T-cell (primary cell): ENCODE results near the gene LYPD1. TPM values are rescaled to one million over a fixed set of nuclear protein-coding genes. Genes with fewer than 3 reads are reported as not detected.
A peak's percentile ranks its signal among the peaks of the same experiment; 100 is the strongest.

Experiments
- ATAC-seq, 4 experiments: fragments of 200-7000 bp in 3 of 4; fragments of 150-1000 bp in 1 of 4; cut with Tn5 transposase; replicated peaks in 1 of 4; 1 replicate in 3 of 4; 2 replicates in 1 of 4; pipeline ENCODE4 v1.10.0; 2021; ENCODE audit warnings: moderate library complexity in 3 of 4, mild to moderate bottlenecking in 2 of 4, moderate number of reproducible peaks in 1 of 4
- CTCF ChIA-PET, 2 donors: fragments of 300-600 bp; sonication (Branson Sonifier 250); formaldehyde crosslinking; loops; one replicate each; lab custom pipeline; 2022; ENCODE audit warnings: antibody characterized with exemption in 2 of 2; lab: Charles Lee
- POLR2A ChIA-PET, 2 donors: fragments of 300-600 bp; sonication (Branson Sonifier 250); formaldehyde crosslinking; loops; one replicate each; lab custom pipeline; 2022; ENCODE audit warnings: antibody characterized with exemption in 2 of 2; lab: Charles Lee
- DNase-seq, 35 experiments: peaks; one replicate each; pipeline versions ENCODE4 v3.0.0 to v3.0.0-alpha.2; 2013 to 2023
- H3K27ac ChIP-seq: one replicate; pipeline ENCODE4 v1.5.1; 2013; ENCODE audit warnings: low read length
- H3K27me3 ChIP-seq, 2 experiments: replicated peaks in 1 of 2; 1 replicate in 1 of 2; 2 replicates in 1 of 2; pipeline versions ENCODE4 v1.6.1 to v1.7.0; 2013; ENCODE audit warnings: low read length in 1 of 2, mixed read lengths in 1 of 2; ENCODE audit not compliant: control insufficient read depth in 2 of 2, insufficient read depth in 2 of 2; ENCODE audit errors: extremely low read depth in 1 of 2
- H3K36me3 ChIP-seq, 2 donors: 1 replicate in 1 of 2; 2 replicates in 1 of 2; pipeline versions ENCODE4 v1.6.1 to v1.7.0; 2013; ENCODE audit warnings: low read length in 1 of 2; ENCODE audit not compliant: control insufficient read depth in 2 of 2, insufficient read depth in 1 of 2; ENCODE audit errors: extremely low read depth in 1 of 2
- H3K4me1 ChIP-seq, 2 experiments: 1 replicate in 1 of 2; 2 replicates in 1 of 2; pipeline versions ENCODE4 v1.6.1 to v1.7.0; 2013; ENCODE audit warnings: low read length in 2 of 2, mixed read lengths in 1 of 2; ENCODE audit not compliant: insufficient read depth in 2 of 2, control insufficient read depth in 1 of 2; ENCODE audit errors: extremely low read depth in 1 of 2
- H3K4me3 ChIP-seq, 2 donors: 1 replicate in 1 of 2; 2 replicates in 1 of 2; pipeline versions ENCODE4 v1.5.1 to v1.7.0; 2013; ENCODE audit warnings: mild to moderate bottlenecking in 2 of 2, low read length in 1 of 2, moderate library complexity in 1 of 2; ENCODE audit not compliant: control insufficient read depth in 1 of 2; ENCODE audit errors: extremely low read depth in 1 of 2
- H3K9me3 ChIP-seq: 2 replicates; pipeline ENCODE4 v1.7.0; 2013
- H3K27ac Mint-ChIP-seq, 2 donors: one replicate each; pipeline ENCODE4 v1.8.0; 2020 to 2021; ENCODE audit warnings: mild to moderate bottlenecking in 2 of 2, mixed read lengths in 2 of 2
- H3K27me3 Mint-ChIP-seq, 2 donors: one replicate each; pipeline ENCODE4 v1.8.0; 2021 to 2022; ENCODE audit warnings: mixed read lengths in 2 of 2
- H3K36me3 Mint-ChIP-seq: one replicate; pipeline ENCODE4 v1.8.0; 2021; ENCODE audit warnings: mixed read lengths
- H3K4me1 Mint-ChIP-seq, 3 donors: one replicate each; pipeline ENCODE4 v1.8.0; 2020 to 2022; ENCODE audit warnings: mixed read lengths in 3 of 3, mild to moderate bottlenecking in 1 of 3
- H3K4me3 Mint-ChIP-seq, 3 donors: one replicate each; pipeline ENCODE4 v1.8.0; 2020 to 2022; ENCODE audit warnings: mild to moderate bottlenecking in 3 of 3, mixed read lengths in 3 of 3, moderate library complexity in 3 of 3
- H3K9me3 Mint-ChIP-seq, 3 donors: one replicate each; pipeline ENCODE4 v1.8.0; 2020 to 2022; ENCODE audit warnings: mixed read lengths in 3 of 3
- WGBS: methylation state at CpG from one replicate; pipeline ENCODE4 v1.1.5; 2013; ENCODE audit warnings: missing lambda C conversion rate; ENCODE audit not compliant: insufficient coverage; 5-methylcytosine and 5-hydroxymethylcytosine counted together
- total RNA-seq, 35 experiments: library from RNA in 6 of 35; stranded (reverse) in 6 of 35; fragments of 120-200 nt in 1 of 35; gene quantifications; one replicate each; pipeline versions ENCODE4 v1.2.1 to v1.2.4 and lab custom pipeline; 2013 to 2026

Gene LYPD1
- total RNA-seq, 5 donors from 2014 or later (not counting 1 experiment from before 2014, with no cell fraction given) = 0.15 TPM; not detected in 4

- ATAC-seq (no peak), DNase-seq (no peak)
- Histone ChIP-seq H3K27me3 (no peaks in the 10 kb centered on the region), H3K36me3 (no peaks in the 10 kb centered on the region), H3K9me3 (no peaks in the 10 kb centered on the region), H3K27ac (no peak overlapping the region), H3K4me3 (no peak overlapping the region), H3K4me1 (no peaks in the 10 kb centered on the region)
- WGBS = no CpG with 5 or more reads among the region's 3 CpGs
- POLR2A ChIA-PET = no interaction called here
- H3K36me3 Mint-ChIP-seq = no peaks in the 10 kb centered on the region
- peaks cover 0 to 12% (median 0%) of the 10 kb centered on the region in 3 donors for H3K9me3 Mint-ChIP-seq
- H3K27ac Mint-ChIP-seq = no peak overlapping the region
- H3K27me3 Mint-ChIP-seq = peaks cover 0 to 6% of the 10 kb centered on the region in 2 donors
- H3K4me1 Mint-ChIP-seq = no peaks in the 10 kb centered on the region
- CTCF ChIA-PET = no interaction called here
- no peak overlapping the region for H3K4me3 Mint-ChIP-seq
Measured at GRCh38 chr2:132627536-132627935, 42.5 kb downstream of the LYPD1 start.

DNA sequence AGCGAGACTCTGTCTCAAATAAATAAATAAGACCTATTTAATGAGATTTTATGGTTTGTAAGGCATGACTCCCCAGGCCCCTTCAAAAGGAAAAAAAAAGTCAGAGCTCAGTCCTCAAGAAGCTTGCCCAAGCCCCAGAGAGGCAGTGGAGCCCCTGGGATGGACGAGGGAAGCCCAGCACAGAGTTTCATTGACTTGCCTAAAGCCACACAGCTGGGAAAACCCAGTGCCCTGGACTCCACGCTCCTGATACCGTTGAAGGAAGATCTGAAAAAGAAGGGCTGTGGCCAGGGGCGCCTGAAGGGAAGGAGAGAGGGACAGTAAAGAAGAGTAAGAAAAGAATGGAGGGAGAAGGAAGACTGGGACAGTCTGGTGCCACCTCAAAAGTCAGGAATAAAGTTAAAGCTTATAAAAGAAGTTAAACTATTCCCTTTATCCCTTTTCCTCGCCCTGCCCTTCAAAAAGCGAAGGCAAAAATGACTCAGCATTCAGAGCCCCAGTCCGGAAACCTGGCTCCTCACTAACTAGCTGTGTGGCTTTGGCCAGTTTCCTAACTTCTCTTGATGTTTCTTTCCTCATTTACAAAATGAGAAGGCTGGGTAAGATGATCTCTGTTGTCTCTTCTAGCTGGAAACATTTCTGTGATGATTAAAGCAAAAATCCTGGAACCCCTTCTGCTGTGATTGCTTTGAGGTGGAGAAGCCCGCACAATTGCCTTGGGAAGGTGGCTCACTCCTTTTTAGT, 46.7 kb downstream of the LYPD1 start:
- peaks cover 0 to 3% (median 0%) of the 10 kb centered on the region in 3 donors for H3K9me3 Mint-ChIP-seq
- 47% methylated on average over 4 of the region's 9 CpGs for WGBS
- H3K27ac ChIP-seq = no peak overlapping the region

DNA sequence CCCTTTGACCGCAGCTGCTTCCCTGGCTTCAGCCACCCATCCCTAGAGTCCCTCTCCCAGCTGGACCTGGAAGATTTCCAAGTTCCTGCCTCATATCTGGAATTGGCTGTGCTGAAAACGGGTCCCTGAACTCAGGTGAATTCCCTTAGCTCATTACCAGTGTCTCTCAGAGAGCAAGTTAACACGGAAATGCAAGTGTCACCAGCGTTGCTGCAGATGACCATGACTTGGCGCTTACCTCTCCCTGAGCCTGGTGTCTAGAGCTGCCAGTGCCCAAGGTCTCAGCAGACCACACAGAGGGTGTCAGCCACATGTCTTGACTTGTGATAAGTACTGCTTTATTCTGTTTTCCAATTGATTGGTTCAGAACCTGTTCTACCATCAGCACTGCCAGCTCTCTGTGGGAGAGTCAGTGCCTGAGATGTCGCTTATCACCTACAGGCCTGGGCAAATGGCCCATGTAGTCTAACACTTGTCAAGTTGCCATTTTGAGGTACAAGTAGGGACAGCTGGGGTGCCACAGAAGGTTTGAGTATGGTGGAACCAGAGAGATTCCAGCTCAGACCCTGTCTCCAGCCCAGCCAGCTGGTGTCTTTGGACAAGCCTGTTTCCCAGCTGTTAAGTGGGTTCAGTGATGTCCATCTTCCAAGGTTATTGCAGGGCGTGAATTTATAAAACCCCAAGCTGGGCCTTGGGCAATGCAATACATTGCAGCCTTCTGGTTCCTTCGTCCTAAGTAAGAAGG, 48.7 kb downstream of the LYPD1 start:
- H3K4me1 Mint-ChIP-seq = no peaks in the 10 kb centered on the region
- no peak overlapping the region for H3K27ac Mint-ChIP-seq
- DNase-seq (no peak), ATAC-seq (no peak)
- peaks cover 0 to 9% (median 0%) of the 10 kb centered on the region in 3 donors for H3K9me3 Mint-ChIP-seq
- H3K36me3 Mint-ChIP-seq = no peaks in the 10 kb centered on the region
- Histone ChIP-seq H3K4me3 (no peak overlapping the region), H3K27me3 (peaks cover 0 to 4% of the 10 kb centered on the region in 2 experiments), H3K4me1 (no peaks in the 10 kb centered on the region), H3K36me3 (no peaks in the 10 kb centered on the region), H3K9me3 (no peaks in the 10 kb centered on the region), H3K27ac (no peak overlapping the region)
- WGBS = 97% methylated on average over 5 of the region's 8 CpGs
- CTCF ChIA-PET = no interaction called here
- H3K4me3 Mint-ChIP-seq = no peak overlapping the region
- POLR2A ChIA-PET = no interaction called here
- peaks cover 2 to 7% of the 10 kb centered on the region in 2 donors for H3K27me3 Mint-ChIP-seq

More for the DNA sequence above, 46.7 kb downstream of the LYPD1 start:
- H3K4me1 Mint-ChIP-seq = no peaks in the 10 kb centered on the region
- ATAC-seq (peak in 1 of 4 experiments; percentile 13), DNase-seq (no peak)
- no peaks in the 10 kb centered on the region for H3K36me3 Mint-ChIP-seq
- no peak overlapping the region for H3K4me3 ChIP-seq
- H3K36me3 ChIP-seq = no peaks in the 10 kb centered on the region
- H3K4me3 Mint-ChIP-seq = no peak overlapping the region
- POLR2A ChIA-PET = no interaction called here
- H3K27me3 Mint-ChIP-seq = peaks cover 0 to 3% of the 10 kb centered on the region in 2 donors
- H3K27me3 ChIP-seq = peaks cover 0 to 4% of the 10 kb centered on the region in 2 experiments
- CTCF ChIA-PET = interaction anchor here in 1 of 2 donors (0.5 kb wide), 1 partner anchor 10 kb away, joined by 5 read pairs; no protein-coding TSS in a partner anchor
- H3K9me3 ChIP-seq = no peaks in the 10 kb centered on the region
- no peaks in the 10 kb centered on the region for H3K4me1 ChIP-seq
- no peak overlapping the region for H3K27ac Mint-ChIP-seq

DNA sequence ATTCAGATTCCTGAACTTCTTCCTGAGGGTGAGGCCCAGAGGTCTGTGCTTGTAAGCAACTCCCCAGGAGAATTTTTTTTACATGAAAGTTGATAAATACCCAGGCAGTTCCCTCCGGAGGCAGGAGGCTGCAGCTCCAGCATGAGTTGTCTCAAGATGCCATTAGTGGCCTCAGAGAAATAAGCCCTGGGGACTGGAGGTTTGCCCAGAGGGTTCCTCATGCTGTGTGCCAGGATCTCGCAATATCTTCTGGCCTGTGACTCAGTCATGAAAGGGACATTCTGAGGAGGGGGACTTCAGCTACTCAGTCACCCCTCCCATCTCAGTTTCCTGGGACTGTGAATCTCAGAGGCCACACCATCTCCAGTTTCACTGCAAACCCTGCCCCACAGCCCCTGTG, 49.9 kb downstream of the LYPD1 start:
- Mint-ChIP-seq H3K4me1 (no peaks in the 10 kb centered on the region), H3K27me3 (peaks cover 2 to 7% of the 10 kb centered on the region in 2 donors), H3K27ac (no peak overlapping the region), H3K4me3 (no peak overlapping the region), H3K9me3 (peaks cover 0 to 9% (median 0%) of the 10 kb centered on the region in 3 donors), H3K36me3 (no peaks in the 10 kb centered on the region)
- DNase-seq (no peak), ATAC-seq (no peak)
- Histone ChIP-seq H3K27me3 (peaks cover 0 to 4% of the 10 kb centered on the region in 2 experiments), H3K4me1 (no peaks in the 10 kb centered on the region), H3K4me3 (no peak overlapping the region), H3K36me3 (no peaks in the 10 kb centered on the region), H3K9me3 (no peaks in the 10 kb centered on the region), H3K27ac (no peak overlapping the region)
- WGBS = 86% methylated on average over 1 of the region's 2 CpGs
- ChIA-PET POLR2A (no interaction called here), CTCF (no interaction called here)

GRCh38 chr2:132618734-132619133, 51.3 kb downstream of the LYPD1 start:
- Histone ChIP-seq H3K27ac (no peak overlapping the region), H3K27me3 (peaks cover 0 to 4% of the 10 kb centered on the region in 2 experiments), H3K4me3 (no peak overlapping the region), H3K9me3 (no peaks in the 10 kb centered on the region), H3K36me3 (no peaks in the 10 kb centered on the region), H3K4me1 (no peaks in the 10 kb centered on the region)
- no peaks in the 10 kb centered on the region for H3K4me1 Mint-ChIP-seq
- WGBS = 94% methylated on average over 3 of the region's 7 CpGs
- POLR2A ChIA-PET = no interaction called here
- H3K4me3 Mint-ChIP-seq = no peak overlapping the region
- ATAC-seq = no peak
- H3K36me3 Mint-ChIP-seq = no peaks in the 10 kb centered on the region
- CTCF ChIA-PET = no interaction called here
- H3K27me3 Mint-ChIP-seq = peaks cover 2 to 4% of the 10 kb centered on the region in 2 donors
- no peak for DNase-seq
- no peak overlapping the region for H3K27ac Mint-ChIP-seq
- H3K9me3 Mint-ChIP-seq = peaks cover 0 to 6% (median 0%) of the 10 kb centered on the region in 3 donors

GRCh38 chr2:132617989-132618388, 52.0 kb downstream of the LYPD1 start:
- DNase-seq (no peak), ATAC-seq (no peak)
- Mint-ChIP-seq H3K4me1 (no peaks in the 10 kb centered on the region), H3K27ac (no peak overlapping the region), H3K27me3 (peaks cover 2 to 4% of the 10 kb centered on the region in 2 donors), H3K36me3 (no peaks in the 10 kb centered on the region), H3K9me3 (peaks cover 0 to 6% (median 0%) of the 10 kb centered on the region in 3 donors), H3K4me3 (no peak overlapping the region)
- H3K4me3 ChIP-seq = no peak overlapping the region
- H3K27ac ChIP-seq = no peak overlapping the region
- peaks cover 0 to 4% of the 10 kb centered on the region in 2 experiments for H3K27me3 ChIP-seq
- no peaks in the 10 kb centered on the region for H3K36me3 ChIP-seq
- H3K9me3 ChIP-seq = no peaks in the 10 kb centered on the region
- ChIA-PET CTCF (no interaction called here), POLR2A (no interaction called here)
- WGBS = 80% methylated on average over 1 of the region's 3 CpGs
- H3K4me1 ChIP-seq = no peaks in the 10 kb centered on the region
